DOHH2 (cell line): ENCODE results near the gene ZER1.

Experiments
- H3F3A ChIP-seq: fragments of 200-600 bp; sonication (generic), shearing (Covaris generic); 2 replicates; pipeline ENCODE4 v1.6.0; 2016; ENCODE audit warnings: antibody characterized with exemption, mild to moderate bottlenecking; ENCODE audit not compliant: control insufficient read depth, insufficient read depth
- H3K27ac ChIP-seq: fragments of 200-600 bp; sonication (generic); 2 replicates; pipeline ENCODE4 v1.5.1; 2014; ENCODE audit warnings: low read depth, mild to moderate bottlenecking, low read length, moderate library complexity
- H3K27me3 ChIP-seq: fragments of 200-600 bp; sonication (generic); 2 replicates; pipeline ENCODE4 v1.6.1; 2014; ENCODE audit warnings: mild to moderate bottlenecking, low read length, mixed read lengths; ENCODE audit not compliant: control insufficient read depth
- H3K36me3 ChIP-seq: fragments of 200-600 bp; sonication (generic); 2 replicates; pipeline ENCODE4 v1.6.1; 2014; ENCODE audit warnings: mild to moderate bottlenecking, low read length, moderate library complexity, mixed read lengths; ENCODE audit not compliant: control insufficient read depth
- H3K4me1 ChIP-seq: fragments of 200-600 bp; sonication (generic); 2 replicates; pipeline ENCODE4 v1.6.1; 2014; ENCODE audit warnings: mild to moderate bottlenecking, low read length, mixed read lengths; ENCODE audit not compliant: control insufficient read depth
- H3K4me2 ChIP-seq: fragments of 200-600 bp; sonication (generic); 2 replicates; pipeline ENCODE4 v1.6.0; 2014; ENCODE audit warnings: mild to moderate bottlenecking, low read length, moderate library complexity
- H3K4me3 ChIP-seq: fragments of 200-600 bp; sonication (generic); 2 replicates; pipeline ENCODE4 v1.5.1; 2014; ENCODE audit warnings: mild to moderate bottlenecking, low read length, mixed read lengths
- H3K79me2 ChIP-seq: fragments of 200-600 bp; sonication (generic); 2 replicates; pipeline ENCODE4 v1.6.1; 2014; ENCODE audit warnings: mild to moderate bottlenecking, low read length, mixed read lengths; ENCODE audit not compliant: control insufficient read depth
- H3K9me2 ChIP-seq: fragments of 200-600 bp; sonication (generic); replicated peaks from 2 replicates; pipeline ENCODE4 v1.6.1; 2014; ENCODE audit warnings: mild to moderate bottlenecking, low read length, mixed read lengths; ENCODE audit not compliant: control insufficient read depth
- H3K9me3 ChIP-seq: fragments of 200-600 bp; sonication (generic); 2 replicates; pipeline ENCODE4 v1.6.1; 2014; ENCODE audit warnings: antibody characterized with exemption, low read length, mixed read lengths; ENCODE audit not compliant: control insufficient read depth, insufficient read depth
- H4K20me1 ChIP-seq: fragments of 200-600 bp; sonication (generic); 2 replicates; pipeline ENCODE4 v1.6.0; 2014; ENCODE audit warnings: low read depth, mild to moderate bottlenecking, antibody characterized with exemption, low read length, moderate library complexity; ENCODE audit not compliant: control insufficient read depth, insufficient read depth
- EZH2phosphoT487 ChIP-seq: fragments of 200-600 bp; sonication (generic); IDR thresholded peaks from 2 replicates; pipeline ENCODE4 v1.6.1; 2017; ENCODE audit warnings: borderline replicate concordance, mild to moderate bottlenecking, antibody characterized with exemption, low read length, moderate library complexity, mixed read lengths
- TF ChIP-seq, protein P1 (sequence below): fragments of 200-600 bp; sonication (generic); IDR thresholded peaks from one replicate; pipeline ENCODE4 v1.5.1; 2014; ENCODE audit warnings: antibody characterized with exemption, mild to moderate bottlenecking, low read depth, low read length; ENCODE audit not compliant: poor library complexity, severe bottlenecking

The ZER1 gene

DNA sequence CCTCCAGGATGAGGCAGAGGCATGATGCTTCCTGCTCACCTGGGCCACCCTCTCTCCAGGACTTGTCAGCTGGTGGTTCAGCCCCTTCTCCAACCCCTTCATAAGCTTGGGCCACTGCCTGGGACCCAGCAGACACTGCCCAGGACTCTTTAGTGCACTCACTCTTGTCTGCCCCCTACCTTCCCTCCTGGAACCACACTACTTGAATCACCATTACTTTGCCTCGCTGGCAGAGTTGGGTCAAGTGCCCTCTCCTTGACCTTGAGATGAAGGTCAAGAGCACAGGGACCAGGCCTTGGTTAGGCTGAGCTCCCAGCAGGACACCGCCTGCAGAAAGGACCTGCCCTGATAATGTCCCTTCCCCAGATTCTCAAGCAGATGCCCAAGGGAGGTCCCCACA, 38.1 kb upstream of the ZER1 start:
- no peak overlapping the region for H3K4me2 ChIP-seq
- no peak overlapping the region for H3K4me3 ChIP-seq
- H3K36me3 ChIP-seq, result peaks cover 27% of the 10 kb centered on the region
- H3K79me2 ChIP-seq, result no peaks in the 10 kb centered on the region
- no peaks in the 10 kb centered on the region for H3K27me3 ChIP-seq
- H3F3A ChIP-seq, result peaks cover 3% of the 10 kb centered on the region; the same call in 1 of the 2 replicates
- H3K4me1 ChIP-seq, result no peaks in the 10 kb centered on the region
- TF ChIP-seq, protein P1, sequence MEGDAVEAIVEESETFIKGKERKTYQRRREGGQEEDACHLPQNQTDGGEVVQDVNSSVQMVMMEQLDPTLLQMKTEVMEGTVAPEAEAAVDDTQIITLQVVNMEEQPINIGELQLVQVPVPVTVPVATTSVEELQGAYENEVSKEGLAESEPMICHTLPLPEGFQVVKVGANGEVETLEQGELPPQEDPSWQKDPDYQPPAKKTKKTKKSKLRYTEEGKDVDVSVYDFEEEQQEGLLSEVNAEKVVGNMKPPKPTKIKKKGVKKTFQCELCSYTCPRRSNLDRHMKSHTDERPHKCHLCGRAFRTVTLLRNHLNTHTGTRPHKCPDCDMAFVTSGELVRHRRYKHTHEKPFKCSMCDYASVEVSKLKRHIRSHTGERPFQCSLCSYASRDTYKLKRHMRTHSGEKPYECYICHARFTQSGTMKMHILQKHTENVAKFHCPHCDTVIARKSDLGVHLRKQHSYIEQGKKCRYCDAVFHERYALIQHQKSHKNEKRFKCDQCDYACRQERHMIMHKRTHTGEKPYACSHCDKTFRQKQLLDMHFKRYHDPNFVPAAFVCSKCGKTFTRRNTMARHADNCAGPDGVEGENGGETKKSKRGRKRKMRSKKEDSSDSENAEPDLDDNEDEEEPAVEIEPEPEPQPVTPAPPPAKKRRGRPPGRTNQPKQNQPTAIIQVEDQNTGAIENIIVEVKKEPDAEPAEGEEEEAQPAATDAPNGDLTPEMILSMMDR, result peak; percentile 29
- no peak for TF ChIP-seq EZH2phosphoT487
- no peaks in the 10 kb centered on the region for H3K9me2 ChIP-seq
- no peaks in the 10 kb centered on the region for H3K9me3 ChIP-seq
- no peaks in the 10 kb centered on the region for H4K20me1 ChIP-seq
- no peak overlapping the region for H3K27ac ChIP-seq

DNA sequence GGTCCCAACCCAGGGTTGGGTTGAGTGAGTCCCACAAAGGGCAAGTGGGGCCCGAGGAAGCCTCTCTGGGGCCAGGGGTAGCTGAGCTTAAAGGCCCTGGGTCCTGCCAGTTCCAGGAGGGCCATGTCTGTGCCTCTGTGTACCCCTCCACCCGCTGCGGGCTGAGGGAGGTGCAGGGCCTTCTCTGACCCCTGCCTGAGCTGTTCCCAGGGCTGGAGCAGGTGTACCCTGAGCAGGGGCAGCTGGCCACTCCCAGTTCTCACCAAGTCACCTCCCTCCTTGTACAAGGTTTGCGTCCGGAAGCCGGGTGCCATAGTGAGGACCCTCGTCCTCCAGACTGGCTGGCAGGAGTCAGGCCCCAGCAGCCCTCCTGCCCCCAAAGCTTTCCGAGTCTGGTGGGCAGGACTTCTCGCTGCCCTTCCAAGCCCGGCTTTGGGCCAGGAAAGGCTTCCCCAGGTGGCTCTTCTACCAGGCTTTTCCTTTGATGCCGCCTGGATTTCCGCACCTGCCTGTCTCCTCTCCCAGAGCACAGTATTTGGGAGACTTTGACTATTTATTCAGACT, 37.4 kb upstream of the ZER1 start:
- peaks cover 28% of the 10 kb centered on the region for H3K36me3 ChIP-seq
- TF ChIP-seq EZH2phosphoT487, result no peak
- TF ChIP-seq, protein P1, result no peak
- H3K9me3 ChIP-seq, result no peaks in the 10 kb centered on the region
- no peaks in the 10 kb centered on the region for H3K27me3 ChIP-seq
- H3K79me2 ChIP-seq, result no peaks in the 10 kb centered on the region
- H3K4me3 ChIP-seq, result no peak overlapping the region
- no peaks in the 10 kb centered on the region for H3K4me1 ChIP-seq
- H3K9me2 ChIP-seq, result no peaks in the 10 kb centered on the region
- no peak overlapping the region for H3K4me2 ChIP-seq
- no peaks in the 10 kb centered on the region for H4K20me1 ChIP-seq
- H3K27ac ChIP-seq, result no peak overlapping the region
- H3F3A ChIP-seq, result peaks cover 3% of the 10 kb centered on the region; the same call in 1 of the 2 replicates

DNA sequence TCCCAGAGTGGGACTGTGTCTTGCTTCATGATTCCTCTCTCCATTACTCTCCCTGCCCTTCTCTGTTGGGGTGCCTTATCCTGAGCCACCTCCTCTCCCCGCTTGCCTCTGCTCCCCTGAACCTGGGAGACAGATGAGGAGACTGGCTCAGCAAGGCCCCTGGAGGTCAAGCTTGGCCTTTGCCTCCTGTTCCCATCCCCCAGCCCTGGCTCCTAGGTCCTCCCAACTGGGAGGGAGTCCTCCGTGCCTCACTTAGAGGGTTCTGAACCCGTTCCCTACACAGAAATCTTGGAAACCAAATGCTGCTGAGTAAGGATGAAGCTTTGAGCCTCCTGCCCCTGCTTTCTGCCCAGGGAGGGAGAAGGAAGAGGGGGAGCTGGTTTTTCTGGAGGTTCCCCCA, 36.8 kb upstream of the ZER1 start:
- H3K27me3 ChIP-seq, result no peaks in the 10 kb centered on the region
- no peaks in the 10 kb centered on the region for H3K79me2 ChIP-seq
- peaks cover 3% of the 10 kb centered on the region; the same call in 1 of the 2 replicates for H3F3A ChIP-seq
- no peak overlapping the region for H3K4me3 ChIP-seq
- H3K4me2 ChIP-seq, result no peak overlapping the region
- TF ChIP-seq EZH2phosphoT487, result no peak
- TF ChIP-seq, protein P1, result no peak
- peaks cover 34% of the 10 kb centered on the region for H3K36me3 ChIP-seq
- no peaks in the 10 kb centered on the region for H3K4me1 ChIP-seq
- H3K9me3 ChIP-seq, result no peaks in the 10 kb centered on the region
- H3K27ac ChIP-seq, result no peak overlapping the region
- no peaks in the 10 kb centered on the region for H4K20me1 ChIP-seq
- no peaks in the 10 kb centered on the region for H3K9me2 ChIP-seq
